Suprapubic skin (tissue), 3 donors: ENCODE data around the gene VAV2.

Source experiments
- POLR2A ChIP-seq, 2 donors: fragments of 450-650 bp; IDR thresholded peaks; one replicate each; pipeline ENCODE4 v1.6.1; 2017; ENCODE audit warnings: antibody characterized with exemption in 2 of 2, mild to moderate bottlenecking in 2 of 2, moderate library complexity in 2 of 2
- TF ChIP-seq, protein P1 (sequence below), 2 donors: fragments of 200-600 bp in 1 of 2; fragments of 450-650 bp in 1 of 2; sonication (generic) in 1 of 2; IDR thresholded peaks; one replicate each; pipeline ENCODE4 v1.5.1; 2016 to 2019; ENCODE audit warnings: antibody characterized with exemption in 2 of 2, mild to moderate bottlenecking in 1 of 2, moderate library complexity in 1 of 2

- TF ChIP-seq POLR2A (IDR thresholded peaks at IDR 0.05): no peak
- TF ChIP-seq, protein P1, sequence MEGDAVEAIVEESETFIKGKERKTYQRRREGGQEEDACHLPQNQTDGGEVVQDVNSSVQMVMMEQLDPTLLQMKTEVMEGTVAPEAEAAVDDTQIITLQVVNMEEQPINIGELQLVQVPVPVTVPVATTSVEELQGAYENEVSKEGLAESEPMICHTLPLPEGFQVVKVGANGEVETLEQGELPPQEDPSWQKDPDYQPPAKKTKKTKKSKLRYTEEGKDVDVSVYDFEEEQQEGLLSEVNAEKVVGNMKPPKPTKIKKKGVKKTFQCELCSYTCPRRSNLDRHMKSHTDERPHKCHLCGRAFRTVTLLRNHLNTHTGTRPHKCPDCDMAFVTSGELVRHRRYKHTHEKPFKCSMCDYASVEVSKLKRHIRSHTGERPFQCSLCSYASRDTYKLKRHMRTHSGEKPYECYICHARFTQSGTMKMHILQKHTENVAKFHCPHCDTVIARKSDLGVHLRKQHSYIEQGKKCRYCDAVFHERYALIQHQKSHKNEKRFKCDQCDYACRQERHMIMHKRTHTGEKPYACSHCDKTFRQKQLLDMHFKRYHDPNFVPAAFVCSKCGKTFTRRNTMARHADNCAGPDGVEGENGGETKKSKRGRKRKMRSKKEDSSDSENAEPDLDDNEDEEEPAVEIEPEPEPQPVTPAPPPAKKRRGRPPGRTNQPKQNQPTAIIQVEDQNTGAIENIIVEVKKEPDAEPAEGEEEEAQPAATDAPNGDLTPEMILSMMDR (IDR thresholded peaks at IDR 0.05): no peak
Measured at GRCh38 chr9:134030821-134031470, 38.8 kb upstream of the VAV2 start.
